GM20431 (cell line): ENCODE measurements around the gene CD300LD.
"Not testable (repeated sequence)": the region's sequence is repeated elsewhere in the genome, so short reads cannot be mapped to it uniquely, and the experiment has no call there.

Experiments
- in situ Hi-C: fragments of 300-500 bp; cut with MseI, MboI; formaldehyde crosslinking; loops from one replicate; pipeline ENCODE4 v1.15.0; 2020; ENCODE audit warnings: low sequenced_read_pairs; ENCODE audit not compliant: unreplicated experiment

The CD300LD gene

DNA sequence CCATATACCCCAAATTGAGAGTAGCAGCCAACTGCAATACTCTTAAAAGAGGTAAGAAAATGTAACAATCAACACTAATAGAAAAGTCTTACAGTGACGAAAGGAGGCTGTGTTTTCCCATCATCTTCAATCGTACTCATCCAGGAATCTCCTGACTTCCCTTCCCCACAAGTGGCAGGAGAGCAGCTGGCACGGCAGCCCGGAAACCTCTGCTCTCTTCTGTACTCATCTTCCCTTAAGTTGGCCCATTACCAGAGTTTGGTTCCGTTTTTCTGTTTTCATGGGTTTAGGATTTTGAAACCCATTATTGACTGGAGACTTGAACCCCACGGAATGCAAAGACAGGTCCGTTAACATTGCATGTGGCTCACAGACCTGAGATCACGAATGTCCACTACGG is 13.1 kb downstream of the CD300LD start:
- in situ Hi-C loops = no loop called here

GRCh38 chr17:74574489-74575142 is 17.5 kb downstream of the CD300LD start:
- in situ Hi-C loops = no loop called here

- in situ Hi-C loops = not testable (repeated sequence)
Observed at GRCh38 chr17:74573635-74574034, 18.4 kb downstream of the CD300LD start.

DNA sequence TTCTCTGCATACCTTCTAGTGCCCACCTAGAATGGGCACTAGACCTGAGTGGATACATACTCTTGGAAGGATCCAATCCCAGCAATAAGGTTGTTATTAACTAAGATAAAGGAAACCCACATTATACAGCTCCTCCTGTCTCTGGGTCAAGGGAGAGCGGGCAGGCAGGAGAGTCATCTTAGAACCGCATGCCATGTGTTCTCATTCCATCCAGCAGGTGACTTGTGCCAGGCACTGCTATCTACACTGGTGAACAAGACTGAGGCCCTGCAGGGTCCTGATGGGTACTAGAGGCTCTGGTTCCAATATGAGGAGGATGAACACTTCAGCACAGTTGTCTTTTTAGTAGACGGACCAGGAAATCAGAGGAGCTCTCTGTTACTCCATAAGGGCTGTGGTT is 18.9 kb downstream of the CD300LD start:
- in situ Hi-C loops = no loop called here

GRCh38 chr17:74571621-74572270 is 20.3 kb downstream of the CD300LD start:
- in situ Hi-C loops = no loop called here

- in situ Hi-C loops = no loop called here
Observed at GRCh38 chr17:74569020-74570003, 22.8 kb downstream of the CD300LD start.

DNA sequence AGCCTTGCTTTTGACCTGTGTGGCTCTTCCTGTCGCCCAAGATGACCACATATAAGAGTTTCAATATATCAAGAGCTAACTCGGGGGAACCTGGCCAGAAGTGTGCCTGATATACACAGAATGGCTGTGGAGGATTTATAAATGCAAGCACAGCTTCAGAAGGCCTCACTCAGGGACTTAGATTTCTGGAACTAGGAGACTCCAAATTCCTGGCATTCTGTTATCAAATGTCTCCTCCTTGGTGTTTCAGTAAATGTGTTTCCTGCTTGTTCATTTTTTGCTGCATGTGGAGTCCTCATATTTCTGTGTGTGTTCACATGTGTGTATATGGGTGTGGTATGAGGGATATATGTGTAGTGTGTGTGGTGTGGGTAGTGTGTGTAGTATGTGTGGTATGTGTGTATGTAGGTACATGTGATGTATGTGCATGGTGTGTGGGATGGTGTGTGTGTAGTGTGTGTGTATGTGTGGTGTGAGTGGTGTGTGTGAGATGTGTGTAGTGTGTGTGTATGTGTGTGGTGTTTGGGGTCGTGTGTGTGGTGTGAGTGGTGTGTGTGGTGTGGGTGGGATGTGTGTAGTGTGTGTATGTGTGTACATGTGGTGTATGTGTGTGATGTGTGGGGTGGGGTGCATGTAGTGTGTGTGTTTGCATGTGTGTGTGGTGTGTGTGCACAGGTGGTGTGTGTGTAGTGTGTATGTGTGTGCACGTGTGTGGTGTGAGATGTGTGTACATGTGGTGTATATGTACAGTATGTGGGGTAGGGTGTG is 23.8 kb downstream of the CD300LD start:
- in situ Hi-C loops = no loop called here

- in situ Hi-C loops = no loop called here
Observed at GRCh38 chr17:74567397-74567796, 24.7 kb downstream of the CD300LD start, which contains the start of gene CD300H. TSS of gene CD300H (minus strand) at chr17:74567509.

GRCh38 chr17:74566132-74566753 is 25.8 kb downstream of the CD300LD start:
- in situ Hi-C loops = no loop called here

DNA sequence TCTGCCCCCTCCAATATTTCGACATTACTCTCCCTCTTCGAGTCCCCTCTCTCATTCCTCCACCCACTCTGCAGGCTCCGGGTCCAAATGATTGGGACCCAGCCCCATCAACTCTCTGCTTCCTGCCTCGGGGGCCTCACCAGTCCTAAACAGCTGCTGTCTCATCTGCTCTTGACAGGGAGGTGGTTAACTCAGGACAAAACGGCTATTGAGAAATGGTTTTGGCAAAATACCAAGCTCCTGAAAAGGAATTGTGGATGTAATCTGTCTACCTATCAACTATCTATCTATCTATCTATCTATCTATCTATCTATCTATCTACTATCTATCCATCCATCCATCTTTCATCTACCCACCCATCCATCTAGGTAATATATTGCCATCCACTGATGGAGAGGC is 27.0 kb downstream of the CD300LD start:
- in situ Hi-C loops = no loop called here

- in situ Hi-C loops = no loop called here
Observed at GRCh38 chr17:74563358-74563757, 28.7 kb downstream of the CD300LD start.

- in situ Hi-C loops = no loop called here
Observed at GRCh38 chr17:74561586-74561985, 30.5 kb downstream of the CD300LD start.

- in situ Hi-C loops = no loop called here
Observed at GRCh38 chr17:74558882-74559519, 33.1 kb downstream of the CD300LD start.

GRCh38 chr17:74558402-74558801 is 33.7 kb downstream of the CD300LD start:
- in situ Hi-C loops = not testable (repeated sequence)

DNA sequence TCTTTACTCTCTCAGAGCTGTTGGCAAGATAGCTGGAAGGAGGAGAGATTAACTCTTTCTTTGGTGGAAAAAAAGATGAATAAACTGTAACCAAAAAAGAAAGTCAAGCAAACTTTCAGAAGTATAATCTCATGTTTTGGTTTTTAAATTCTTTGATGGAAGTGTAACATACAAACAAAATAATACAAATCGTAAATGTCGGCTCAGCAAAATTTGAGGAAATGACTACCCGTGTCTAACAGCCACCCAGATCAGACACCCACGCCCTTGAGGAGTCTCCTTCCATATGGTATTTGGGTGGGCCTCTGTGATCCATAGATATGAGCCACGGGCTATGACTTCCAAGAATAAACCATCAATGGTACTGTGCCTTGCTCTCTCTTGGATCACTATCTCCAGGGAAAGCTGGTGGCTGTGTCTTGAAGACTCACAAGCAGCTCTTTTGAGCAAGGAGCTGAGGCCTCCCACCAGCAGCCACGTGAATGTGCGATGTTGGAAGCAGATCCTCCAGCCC is 36.6 kb downstream of the CD300LD start:
- in situ Hi-C loops = no loop called here

- in situ Hi-C loops = no loop called here
Observed at GRCh38 chr17:74554909-74555308, 37.2 kb downstream of the CD300LD start.

DNA sequence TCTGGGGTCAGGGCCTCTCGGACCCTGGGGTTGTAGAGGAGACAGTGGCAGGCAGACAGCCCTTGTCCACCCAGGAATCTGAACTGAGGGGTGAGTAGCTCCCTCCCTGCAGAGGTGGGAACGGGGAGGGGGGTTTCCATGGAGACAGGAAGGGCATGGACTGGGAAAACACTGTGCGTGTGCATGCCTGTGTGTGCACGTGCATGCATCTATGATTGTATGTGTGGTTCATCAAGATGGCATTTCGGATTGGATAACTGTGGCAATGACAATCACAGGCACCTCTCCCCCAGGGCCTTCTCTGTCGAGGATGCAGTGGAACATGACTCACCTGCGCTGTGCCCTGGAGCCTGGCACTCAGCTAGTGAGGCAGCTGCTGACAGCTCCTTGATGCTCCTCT is 40.0 kb downstream of the CD300LD start:
- in situ Hi-C loops = no loop called here

GRCh38 chr17:74550602-74551001 is 41.5 kb downstream of the CD300LD start:
- in situ Hi-C loops = no loop called here

GRCh38 chr17:74549343-74549742 is 42.7 kb downstream of the CD300LD start:
- in situ Hi-C loops = no loop called here
